GM18873 (cell line): Measurements from ENCODE around the gene HOMER3.
"Not testable (repeated sequence)": the region's sequence is repeated elsewhere in the genome, so short reads cannot be mapped to it uniquely, and the experiment has no call there.

ENCODE experiments used
- ATAC-seq: cut with Tn5 transposase; IDR thresholded peaks from one replicate; pipeline ENCODE4 v1.9.1; 2021; ENCODE audit warnings: mild to moderate bottlenecking, moderate library complexity, moderate number of reproducible peaks; ENCODE audit not compliant: unreplicated experiment, low FRiP score

HOMER3 gene

GRCh38 chr19:18955042-18955441, 14.0 kb upstream of the HOMER3 start:
- no peak for ATAC-seq

GRCh38 chr19:18954094-18954493, 13.1 kb upstream of the HOMER3 start:
- no peak for ATAC-seq

- ATAC-seq = not testable (repeated sequence)
Measured at GRCh38 chr19:18952364-18953003, 11.5 kb upstream of the HOMER3 start.

- ATAC-seq = no peak
Measured at GRCh38 chr19:18951721-18952281, 10.8 kb upstream of the HOMER3 start.

- no peak for ATAC-seq
Measured at GRCh38 chr19:18949858-18950257, 8.8 kb upstream of the HOMER3 start.

GRCh38 chr19:18948976-18949356, 7.9 kb upstream of the HOMER3 start:
- no peak for ATAC-seq

GRCh38 chr19:18948075-18948975, 7.3 kb upstream of the HOMER3 start:
- no peak for ATAC-seq

GRCh38 chr19:18946918-18947317, 5.9 kb upstream of the HOMER3 start:
- no peak for ATAC-seq

GRCh38 chr19:18946335-18946734, 5.3 kb upstream of the HOMER3 start:
- no peak for ATAC-seq

- ATAC-seq = no peak
Measured at GRCh38 chr19:18945297-18945696, 4.3 kb upstream of the HOMER3 start.

GRCh38 chr19:18943465-18943864, 2.4 kb upstream of the HOMER3 start:
- ATAC-seq = no peak

- ATAC-seq = no peak
Measured at GRCh38 chr19:18942692-18943091, 1.7 kb upstream of the HOMER3 start.

- ATAC-seq = no peak
Measured at GRCh38 chr19:18941628-18942354, 774 bp upstream of the HOMER3 start.

GRCh38 chr19:18939922-18940768, 872 bp downstream of the HOMER3 start:
- ATAC-seq = no peak

GRCh38 chr19:18939163-18939562, 1.9 kb downstream of the HOMER3 start:
- no peak for ATAC-seq

GRCh38 chr19:18933297-18933696, 7.7 kb downstream of the HOMER3 start:
- ATAC-seq = no peak

GRCh38 chr19:18932216-18932841, 8.7 kb downstream of the HOMER3 start:
- no peak for ATAC-seq

- ATAC-seq = no peak
Measured at GRCh38 chr19:18931316-18932162, 9.5 kb downstream of the HOMER3 start.

GRCh38 chr19:18929311-18929710, 11.7 kb downstream of the HOMER3 start:
- no peak for ATAC-seq
